HEK293 (cell line): Measurements from ENCODE around the gene VSTM4.
A peak's percentile ranks its signal among the peaks of the same experiment; 100 is the strongest.

ENCODE experiments used
- CTCF ChIA-PET: fragments of 350-600 bp; formaldehyde crosslinking; extraction: SDS; loops from one replicate; lab custom pipeline; 2021; ENCODE audit warnings: antibody characterized with exemption; lab: Yijun Ruan, JAX
- POLR2A ChIA-PET: fragments of 300-600 bp; formaldehyde crosslinking; extraction: SDS; loops from one replicate; lab custom pipeline; 2020; ENCODE audit warnings: antibody characterized with exemption, inconsistent platforms; lab: Yijun Ruan, JAX
- H3K27ac ChIP-seq: fragments of 200-500 bp; sonication (Bioruptor generic); 2 replicates; pipeline ENCODE4 v1.5.1; 2014; ENCODE audit warnings: low read depth, low read length, control low read depth, inconsistent platforms; ENCODE audit errors: extremely low read depth
- H3K36me3 ChIP-seq, 2 experiments: fragments of 200-500 bp in 1 of 2; sonication (Bioruptor generic) in 1 of 2; 1 replicate in 1 of 2; 2 replicates in 1 of 2; pipeline ENCODE4 v1.5.1; 2014 to 2017; ENCODE audit warnings: inconsistent platforms in 2 of 2, low read length in 2 of 2; ENCODE audit not compliant: control insufficient read depth in 2 of 2, insufficient read depth in 1 of 2
- H3K4me1 ChIP-seq: fragments of 200-500 bp; sonication (Bioruptor generic); 2 replicates; pipeline ENCODE4 v1.5.1; 2014; ENCODE audit warnings: mild to moderate bottlenecking, low read length, inconsistent platforms; ENCODE audit not compliant: control insufficient read depth, insufficient read depth
- H3K4me3 ChIP-seq: 2 replicates; pipeline ENCODE4 v1.5.1; 2011; ENCODE audit warnings: low read depth, mild to moderate bottlenecking, control low read depth, low read length, moderate library complexity
- H3K9me3 ChIP-seq: fragments of 200-500 bp; sonication (Bioruptor generic); 2 replicates; pipeline ENCODE4 v1.5.1; 2014; ENCODE audit warnings: low read depth, low read length, inconsistent platforms; ENCODE audit not compliant: control insufficient read depth, insufficient read depth
- GLIS2 ChIP-seq: fragments of 450-650 bp; formaldehyde crosslinking; IDR thresholded peaks from 2 replicates; pipeline ENCODE4 v1.5.1; 2016; ENCODE audit warnings: missing biosample characterization, missing genetic modification characterization
- HIC1 ChIP-seq: fragments of 450-650 bp; formaldehyde crosslinking; IDR thresholded peaks from 2 replicates; pipeline ENCODE4 v1.5.1; 2016; ENCODE audit warnings: missing biosample characterization, missing genetic modification characterization
- KLF17 ChIP-seq: fragments of 450-650 bp; formaldehyde crosslinking; IDR thresholded peaks from 2 replicates; pipeline ENCODE4 v1.5.1; 2016; ENCODE audit warnings: missing biosample characterization, missing genetic modification characterization
- SP3 ChIP-seq: fragments of 450-650 bp; formaldehyde crosslinking; IDR thresholded peaks from 2 replicates; pipeline ENCODE4 v1.5.1; 2016; ENCODE audit warnings: missing biosample characterization, missing genetic modification characterization
- SP7 ChIP-seq: fragments of 450-650 bp; formaldehyde crosslinking; IDR thresholded peaks from 2 replicates; pipeline ENCODE4 v1.5.1; 2016; ENCODE audit warnings: missing biosample characterization, missing genetic modification characterization
- ZNF114 ChIP-seq: fragments of 450-650 bp; formaldehyde crosslinking; IDR thresholded peaks from 2 replicates; pipeline ENCODE4 v1.5.0; 2017; ENCODE audit warnings: missing biosample characterization, missing genetic modification characterization
- ZNF223 ChIP-seq: fragments of 450-650 bp; formaldehyde crosslinking; IDR thresholded peaks from 2 replicates; pipeline ENCODE4 v1.5.1; 2016; ENCODE audit warnings: missing biosample characterization, missing genetic modification characterization
- ZNF239 ChIP-seq: fragments of 450-650 bp; formaldehyde crosslinking; IDR thresholded peaks from 2 replicates; pipeline ENCODE4 v1.5.1; 2016; ENCODE audit warnings: missing biosample characterization, missing genetic modification characterization
- ZNF433 ChIP-seq: fragments of 450-650 bp; formaldehyde crosslinking; IDR thresholded peaks from 2 replicates; pipeline ENCODE4 v1.5.1; 2016; ENCODE audit warnings: missing biosample characterization, missing genetic modification characterization, low read depth
- ZNF510 ChIP-seq: fragments of 450-650 bp; formaldehyde crosslinking; IDR thresholded peaks from 2 replicates; pipeline ENCODE4 v1.5.1; 2018; ENCODE audit warnings: mild to moderate bottlenecking, missing genetic modification characterization, missing biosample characterization; ENCODE audit not compliant: insufficient replicate concordance
- ZNF514 ChIP-seq: fragments of 450-650 bp; formaldehyde crosslinking; IDR thresholded peaks from 2 replicates; pipeline ENCODE4 v1.5.1; 2016; ENCODE audit warnings: missing biosample characterization, missing genetic modification characterization
- ZNF529 ChIP-seq: fragments of 450-650 bp; formaldehyde crosslinking; IDR thresholded peaks from 2 replicates; pipeline ENCODE4 v1.5.1; 2017; ENCODE audit warnings: missing genetic modification characterization, missing biosample characterization; ENCODE audit not compliant: insufficient replicate concordance
- ZNF555 ChIP-seq: fragments of 450-650 bp; formaldehyde crosslinking; conservative IDR thresholded peaks from 2 replicates; pipeline ENCODE4 v1.5.1; 2017; ENCODE audit warnings: missing biosample characterization, mild to moderate bottlenecking, missing genetic modification characterization, inconsistent platforms
- ZNF704 ChIP-seq: fragments of 450-650 bp; formaldehyde crosslinking; IDR thresholded peaks from 2 replicates; pipeline ENCODE4 v1.5.1; 2016; ENCODE audit warnings: missing biosample characterization, missing genetic modification characterization
- ZNF830 ChIP-seq: fragments of 450-650 bp; IDR thresholded peaks from 2 replicates; pipeline ENCODE4 v1.5.0; 2018; ENCODE audit warnings: missing biosample characterization, missing genetic modification characterization, low read depth, mild to moderate bottlenecking, moderate library complexity
- TF ChIP-seq, protein P1 (sequence below): fragments of 450-650 bp; formaldehyde crosslinking; IDR thresholded peaks from 2 replicates; pipeline ENCODE4 v1.5.1; 2016; ENCODE audit warnings: missing biosample characterization, missing genetic modification characterization
- TF ChIP-seq, protein P2 (sequence below): fragments of 450-650 bp; IDR thresholded peaks from 2 replicates; pipeline ENCODE4 v1.5.1; 2018; ENCODE audit warnings: missing biosample characterization, missing genetic modification characterization
- TF ChIP-seq, protein P3 (sequence below): fragments of 450-650 bp; formaldehyde crosslinking; IDR thresholded peaks from 2 replicates; pipeline ENCODE4 v1.5.1; 2016; ENCODE audit warnings: missing biosample characterization, missing genetic modification characterization, low read depth
- TF ChIP-seq, protein P4 (sequence below): fragments of 450-650 bp; formaldehyde crosslinking; IDR thresholded peaks from 2 replicates; pipeline ENCODE4 v1.5.1; 2016; ENCODE audit warnings: missing biosample characterization, missing genetic modification characterization
- TF ChIP-seq, protein P5 (sequence below): sonication (generic); formaldehyde crosslinking; IDR thresholded peaks from 2 replicates; pipeline ENCODE4 v1.8.1; 2022; ENCODE audit warnings: mild to moderate bottlenecking, moderate library complexity, missing genetic modification reagents

The VSTM4 gene

DNA sequence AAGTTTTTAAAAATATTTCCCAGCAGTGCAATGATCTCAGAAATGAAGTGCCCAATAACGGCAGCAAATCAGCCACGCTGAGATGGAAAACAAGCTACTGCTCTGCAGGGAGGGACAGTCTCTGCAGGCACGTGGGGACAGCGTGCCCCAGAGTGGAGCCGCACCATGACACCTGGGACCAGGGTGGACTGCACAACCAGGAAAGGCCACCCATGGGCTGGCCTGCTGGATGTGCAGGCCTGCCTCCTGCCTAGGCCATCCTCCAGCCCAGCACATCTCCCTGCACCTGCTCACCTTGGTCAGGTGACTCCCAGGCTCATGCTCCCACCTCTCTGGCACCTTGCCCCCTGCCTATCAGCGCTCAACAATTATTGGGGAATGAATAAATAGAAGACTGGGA lies 80.4 kb downstream of the VSTM4 start (continued):
- TF ChIP-seq GLIS2 (tag by site-specific recombination) (no peak), ZNF114 (tag by site-specific recombination) (no peak), ZNF830 (tag by site-specific recombination) (no peak), ZNF514 (tag by site-specific recombination) (no peak)
- TF ChIP-seq, protein P1, sequence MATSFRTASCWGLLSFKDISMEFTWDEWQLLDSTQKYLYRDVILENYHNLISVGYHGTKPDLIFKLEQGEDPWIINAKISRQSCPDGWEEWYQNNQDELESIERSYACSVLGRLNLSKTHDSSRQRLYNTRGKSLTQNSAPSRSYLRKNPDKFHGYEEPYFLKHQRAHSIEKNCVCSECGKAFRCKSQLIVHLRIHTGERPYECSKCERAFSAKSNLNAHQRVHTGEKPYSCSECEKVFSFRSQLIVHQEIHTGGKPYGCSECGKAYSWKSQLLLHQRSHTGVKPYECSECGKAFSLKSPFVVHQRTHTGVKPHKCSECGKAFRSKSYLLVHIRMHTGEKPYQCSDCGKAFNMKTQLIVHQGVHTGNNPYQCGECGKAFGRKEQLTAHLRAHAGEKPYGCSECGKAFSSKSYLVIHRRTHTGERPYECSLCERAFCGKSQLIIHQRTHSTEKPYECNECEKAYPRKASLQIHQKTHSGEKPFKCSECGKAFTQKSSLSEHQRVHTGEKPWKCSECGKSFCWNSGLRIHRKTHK, result no peak

- no peaks in the 10 kb centered on the region; a peak in 1 of 3 replicates for H3K36me3 ChIP-seq
- TF ChIP-seq, protein P2, sequence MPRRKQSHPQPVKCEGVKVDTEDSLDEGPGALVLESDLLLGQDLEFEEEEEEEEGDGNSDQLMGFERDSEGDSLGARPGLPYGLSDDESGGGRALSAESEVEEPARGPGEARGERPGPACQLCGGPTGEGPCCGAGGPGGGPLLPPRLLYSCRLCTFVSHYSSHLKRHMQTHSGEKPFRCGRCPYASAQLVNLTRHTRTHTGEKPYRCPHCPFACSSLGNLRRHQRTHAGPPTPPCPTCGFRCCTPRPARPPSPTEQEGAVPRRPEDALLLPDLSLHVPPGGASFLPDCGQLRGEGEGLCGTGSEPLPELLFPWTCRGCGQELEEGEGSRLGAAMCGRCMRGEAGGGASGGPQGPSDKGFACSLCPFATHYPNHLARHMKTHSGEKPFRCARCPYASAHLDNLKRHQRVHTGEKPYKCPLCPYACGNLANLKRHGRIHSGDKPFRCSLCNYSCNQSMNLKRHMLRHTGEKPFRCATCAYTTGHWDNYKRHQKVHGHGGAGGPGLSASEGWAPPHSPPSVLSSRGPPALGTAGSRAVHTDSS (tag by site-specific recombination), result peak; percentile 97
- TF ChIP-seq, protein P3, sequence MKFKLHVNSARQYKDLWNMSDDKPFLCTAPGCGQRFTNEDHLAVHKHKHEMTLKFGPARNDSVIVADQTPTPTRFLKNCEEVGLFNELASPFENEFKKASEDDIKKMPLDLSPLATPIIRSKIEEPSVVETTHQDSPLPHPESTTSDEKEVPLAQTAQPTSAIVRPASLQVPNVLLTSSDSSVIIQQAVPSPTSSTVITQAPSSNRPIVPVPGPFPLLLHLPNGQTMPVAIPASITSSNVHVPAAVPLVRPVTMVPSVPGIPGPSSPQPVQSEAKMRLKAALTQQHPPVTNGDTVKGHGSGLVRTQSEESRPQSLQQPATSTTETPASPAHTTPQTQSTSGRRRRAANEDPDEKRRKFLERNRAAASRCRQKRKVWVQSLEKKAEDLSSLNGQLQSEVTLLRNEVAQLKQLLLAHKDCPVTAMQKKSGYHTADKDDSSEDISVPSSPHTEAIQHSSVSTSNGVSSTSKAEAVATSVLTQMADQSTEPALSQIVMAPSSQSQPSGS (tag by site-specific recombination), result peak; percentile 64; the same call in 1 of the 2 replicates
- TF ChIP-seq ZNF433 (tag by site-specific recombination) (no peak), ZNF239 (tag by site-specific recombination) (no peak)
- H3K27ac ChIP-seq, result no peak overlapping the region
- CTCF ChIA-PET, result no interaction called here
- no peak overlapping the region for H3K4me3 ChIP-seq
- H3K4me1 ChIP-seq, result no peaks in the 10 kb centered on the region
- no peaks in the 10 kb centered on the region for H3K9me3 ChIP-seq
- POLR2A ChIA-PET, result no interaction called here
Measured at GRCh38 chr10:49033939-49034338, 81.4 kb downstream of the VSTM4 start.

DNA sequence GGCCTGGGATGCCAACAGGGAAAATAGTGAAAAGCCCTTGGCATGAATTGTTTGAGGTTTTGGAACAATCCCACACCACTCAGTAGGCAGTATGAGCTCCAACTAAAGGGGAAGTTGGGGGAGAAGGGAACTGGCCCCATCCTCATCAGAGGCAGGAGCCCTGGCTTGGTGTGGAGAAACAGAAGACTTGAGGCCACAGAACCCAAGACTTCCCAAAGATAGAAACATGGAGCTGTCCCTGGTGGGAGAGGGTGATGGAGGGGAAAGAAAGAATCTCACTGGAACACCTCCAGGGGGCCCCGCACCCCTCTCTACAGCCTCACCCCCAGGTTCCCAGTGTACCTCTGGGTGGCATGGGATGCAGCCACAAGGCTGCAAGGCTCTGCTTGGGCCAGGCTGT lies 85.7 kb downstream of the VSTM4 start:
- no peak overlapping the region for H3K4me3 ChIP-seq
- ChIA-PET POLR2A (no interaction called here), CTCF (interaction anchor here (0.7 kb wide), 1 partner anchor 12 kb away, joined by 3 read pairs; no protein-coding TSS in a partner anchor)
- H3K9me3 ChIP-seq, result no peaks in the 10 kb centered on the region
- no peak overlapping the region for H3K27ac ChIP-seq
- no peaks in the 10 kb centered on the region for H3K4me1 ChIP-seq
- TF ChIP-seq, protein P4, sequence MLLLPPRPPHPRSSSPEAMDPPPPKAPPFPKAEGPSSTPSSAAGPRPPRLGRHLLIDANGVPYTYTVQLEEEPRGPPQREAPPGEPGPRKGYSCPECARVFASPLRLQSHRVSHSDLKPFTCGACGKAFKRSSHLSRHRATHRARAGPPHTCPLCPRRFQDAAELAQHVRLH (tag by site-specific recombination), result no peak
- TF ChIP-seq ZNF555 (tag by site-specific recombination) (no peak), ZNF223 (tag by site-specific recombination) (no peak), ZNF510 (tag by site-specific recombination) (no peak), SP7 (tag by site-specific recombination) (no peak), ZNF704 (no peak), ZNF529 (no peak), KLF17 (tag by site-specific recombination) (no peak), HIC1 (tag by site-specific recombination) (no peak), SP3 (tag by site-specific recombination) (no peak)
- TF ChIP-seq, protein P5, sequence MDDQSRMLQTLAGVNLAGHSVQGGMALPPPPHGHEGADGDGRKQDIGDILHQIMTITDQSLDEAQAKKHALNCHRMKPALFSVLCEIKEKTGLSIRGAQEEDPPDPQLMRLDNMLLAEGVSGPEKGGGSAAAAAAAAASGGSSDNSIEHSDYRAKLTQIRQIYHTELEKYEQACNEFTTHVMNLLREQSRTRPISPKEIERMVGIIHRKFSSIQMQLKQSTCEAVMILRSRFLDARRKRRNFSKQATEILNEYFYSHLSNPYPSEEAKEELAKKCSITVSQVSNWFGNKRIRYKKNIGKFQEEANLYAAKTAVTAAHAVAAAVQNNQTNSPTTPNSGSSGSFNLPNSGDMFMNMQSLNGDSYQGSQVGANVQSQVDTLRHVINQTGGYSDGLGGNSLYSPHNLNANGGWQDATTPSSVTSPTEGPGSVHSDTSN (CRISPR knock-in tag), result no peak
- no peaks in the 10 kb centered on the region; a peak in 1 of 3 replicates for H3K36me3 ChIP-seq
